GM18909 (cell line): ENCODE measurements around the gene SLC51B.
"Not testable (repeated sequence)": the region's sequence is repeated elsewhere in the genome, so short reads cannot be mapped to it uniquely, and the experiment has no call there.

Experiments used
- ATAC-seq: cut with Tn5 transposase; IDR thresholded peaks from one replicate; pipeline ENCODE4 v1.9.1; 2021; ENCODE audit warnings: mild to moderate bottlenecking; ENCODE audit not compliant: unreplicated experiment, poor library complexity

SLC51B gene

GRCh38 chr15:65095747-65096104 lies 50.5 kb downstream of the SLC51B start:
- ATAC-seq = no peak

- ATAC-seq = no peak
Measured at GRCh38 chr15:65096481-65097385, 51.5 kb downstream of the SLC51B start.

- no peak for ATAC-seq
Measured at GRCh38 chr15:65097651-65098263, 52.6 kb downstream of the SLC51B start.

- ATAC-seq = no peak
Measured at GRCh38 chr15:65099336-65099735, 54.1 kb downstream of the SLC51B start.

- ATAC-seq = not testable (repeated sequence)
Measured at GRCh38 chr15:65099801-65100200, 54.6 kb downstream of the SLC51B start.

GRCh38 chr15:65100442-65100841 lies 55.3 kb downstream of the SLC51B start:
- no peak for ATAC-seq

- ATAC-seq = no peak
Measured at GRCh38 chr15:65101411-65101890, 56.3 kb downstream of the SLC51B start.

GRCh38 chr15:65101891-65102708 lies 56.9 kb downstream of the SLC51B start:
- no peak for ATAC-seq

GRCh38 chr15:65102912-65103311 lies 57.7 kb downstream of the SLC51B start:
- no peak for ATAC-seq
